HG02588 (cell line): Measurements from ENCODE around the gene SHROOM3.
"Not testable (repeated sequence)": the region's sequence is repeated elsewhere in the genome, so short reads cannot be mapped to it uniquely, and the experiment has no call there.

Experiments used
- ATAC-seq: cut with Tn5 transposase; IDR thresholded peaks from one replicate; pipeline ENCODE4 v1.9.1; 2021; ENCODE audit warnings: mild to moderate bottlenecking, moderate library complexity; ENCODE audit not compliant: unreplicated experiment

The SHROOM3 gene

GRCh38 chr4:76434901-76435527, at the start of gene SHROOM3:
SHROOM3 (plus strand) TSS chr4:76435229; CDS start chr4:76436053, 824 bp downstream.
- no peak for ATAC-seq

DNA sequence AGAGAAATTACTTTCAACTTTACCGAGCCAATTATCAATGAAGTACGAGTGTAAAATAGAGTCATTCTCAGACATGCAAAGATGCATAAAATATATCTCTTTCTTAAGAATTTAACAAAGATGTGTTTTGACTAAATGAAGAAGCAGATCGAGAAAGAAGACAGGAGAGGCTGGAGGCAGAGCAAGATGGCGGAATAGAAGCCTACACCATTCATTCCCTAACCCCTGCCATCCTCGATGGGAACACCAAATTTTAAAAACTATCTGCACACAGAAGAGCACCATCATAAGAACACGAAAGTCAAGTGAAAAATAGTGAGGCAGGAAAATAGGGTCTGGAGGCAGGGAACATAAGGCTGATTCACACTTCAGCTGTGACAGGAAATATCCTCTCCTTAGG, 49.1 kb upstream of the SHROOM3 start:
- no peak for ATAC-seq

DNA sequence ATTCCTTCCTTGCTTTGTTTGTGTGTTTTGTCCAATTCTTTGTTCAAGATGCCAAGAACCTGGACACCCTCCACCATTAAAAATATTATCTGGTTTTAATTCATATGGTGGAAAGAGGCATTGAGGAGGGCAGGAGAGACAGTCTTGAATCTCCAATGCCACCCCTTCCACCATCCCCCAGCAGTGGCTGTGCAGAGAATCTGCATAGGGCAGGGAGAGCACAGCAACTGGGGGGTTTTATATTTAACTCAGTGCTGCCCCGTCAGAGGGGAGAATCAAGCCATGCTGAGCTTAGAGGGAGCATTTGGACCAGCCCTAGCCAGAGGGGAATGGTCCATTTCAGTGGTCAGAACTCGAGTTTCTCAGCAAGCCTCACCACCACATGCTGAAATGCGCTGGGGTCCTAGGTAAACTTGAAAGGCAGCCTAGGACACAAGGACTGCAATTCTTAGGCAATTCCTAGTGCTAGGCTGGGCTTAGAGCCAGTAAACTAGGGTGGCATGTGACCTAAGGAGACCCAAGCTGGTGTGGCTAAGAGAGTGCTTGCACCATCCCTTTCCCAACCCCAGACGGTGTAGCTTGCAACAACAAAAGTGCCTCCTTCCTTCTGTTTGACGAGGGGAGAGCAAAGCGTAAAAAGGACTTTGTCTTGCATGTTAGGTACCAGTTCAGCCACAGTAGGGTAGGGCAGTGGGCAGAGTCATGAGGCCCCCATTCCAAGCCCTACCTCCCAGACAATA, 48.3 kb upstream of the SHROOM3 start:
- ATAC-seq, result no peak

- no peak for ATAC-seq
These were observed 46.7 kb upstream of the SHROOM3 start for GRCh38 chr4:76388160-76388908.

DNA sequence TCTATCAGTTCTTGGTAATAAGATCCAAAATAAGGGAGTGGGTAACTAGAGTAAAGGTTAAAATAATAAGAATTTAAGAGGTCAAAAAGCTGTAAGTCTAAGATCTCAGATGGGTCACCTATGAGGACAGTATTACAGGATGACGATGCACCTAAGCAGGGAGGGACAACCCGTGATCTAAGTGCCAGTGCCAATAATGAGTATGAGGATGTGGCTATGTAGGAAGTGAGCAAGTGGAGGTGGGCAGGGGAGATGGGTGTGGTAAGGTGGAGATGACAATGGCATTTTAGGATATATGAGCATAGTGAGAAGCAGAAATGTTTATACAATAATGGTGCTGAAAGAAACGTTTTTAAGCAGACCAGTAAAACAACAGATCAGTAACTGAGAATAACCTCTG, 33.4 kb upstream of the SHROOM3 start:
- ATAC-seq, result no peak

- no peak for ATAC-seq
These were observed 28.9 kb upstream of the SHROOM3 start for GRCh38 chr4:76406081-76406480.

- ATAC-seq, result no peak
These were observed 27.4 kb upstream of the SHROOM3 start for GRCh38 chr4:76407440-76408119.

- no peak for ATAC-seq
These were observed 24.4 kb upstream of the SHROOM3 start for GRCh38 chr4:76410636-76411035.

GRCh38 chr4:76420188-76420761, 14.8 kb upstream of the SHROOM3 start:
- no peak for ATAC-seq

- ATAC-seq, result no peak
These were observed 14.1 kb upstream of the SHROOM3 start, which contains the start of gene CCDC158 for GRCh38 chr4:76420762-76421581. CCDC158 (minus strand) TSS chr4:76421141; CDS start chr4:76403207, 17,934 bp downstream.

GRCh38 chr4:76423159-76423558, 11.9 kb upstream of the SHROOM3 start:
- ATAC-seq, result not testable (repeated sequence)

DNA sequence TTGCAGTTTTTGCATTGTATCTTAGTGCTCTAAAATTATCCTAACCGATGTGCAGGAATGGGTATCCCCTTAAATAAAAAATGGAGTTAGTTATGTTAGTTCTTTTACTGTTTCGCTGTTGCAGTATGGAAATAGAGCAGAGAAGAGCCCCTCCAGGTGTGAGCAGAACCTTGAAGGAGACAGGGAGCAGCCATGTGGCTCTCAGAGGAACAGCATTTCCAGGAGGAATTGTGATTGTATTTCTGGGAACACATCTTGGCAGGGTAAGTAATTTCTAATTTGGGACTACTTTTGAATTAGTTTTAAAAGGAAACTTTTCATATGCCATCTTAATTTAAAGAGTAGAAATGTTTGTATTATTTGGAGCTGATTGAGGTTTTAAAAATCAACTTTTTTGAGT, 8.8 kb upstream of the SHROOM3 start:
- ATAC-seq, result no peak

DNA sequence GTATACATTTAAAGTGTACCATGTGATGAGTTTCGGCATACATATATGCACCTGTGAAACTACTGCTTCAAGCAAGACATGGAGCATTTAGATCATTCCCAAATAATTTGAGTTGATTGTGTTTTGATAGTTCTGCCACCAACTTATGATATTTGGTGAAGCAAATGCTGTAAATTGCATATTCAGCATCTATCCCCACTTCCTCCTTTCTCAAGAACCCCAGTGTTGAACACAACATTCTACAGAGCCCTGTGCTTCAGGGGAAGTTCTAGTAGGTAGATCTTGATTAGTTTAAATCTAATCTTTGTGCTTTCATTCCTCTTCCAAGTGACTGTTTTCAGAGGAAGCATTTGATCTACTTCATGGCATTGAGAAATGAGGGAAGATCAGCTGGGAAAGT, 5.4 kb upstream of the SHROOM3 start:
- ATAC-seq, result no peak

DNA sequence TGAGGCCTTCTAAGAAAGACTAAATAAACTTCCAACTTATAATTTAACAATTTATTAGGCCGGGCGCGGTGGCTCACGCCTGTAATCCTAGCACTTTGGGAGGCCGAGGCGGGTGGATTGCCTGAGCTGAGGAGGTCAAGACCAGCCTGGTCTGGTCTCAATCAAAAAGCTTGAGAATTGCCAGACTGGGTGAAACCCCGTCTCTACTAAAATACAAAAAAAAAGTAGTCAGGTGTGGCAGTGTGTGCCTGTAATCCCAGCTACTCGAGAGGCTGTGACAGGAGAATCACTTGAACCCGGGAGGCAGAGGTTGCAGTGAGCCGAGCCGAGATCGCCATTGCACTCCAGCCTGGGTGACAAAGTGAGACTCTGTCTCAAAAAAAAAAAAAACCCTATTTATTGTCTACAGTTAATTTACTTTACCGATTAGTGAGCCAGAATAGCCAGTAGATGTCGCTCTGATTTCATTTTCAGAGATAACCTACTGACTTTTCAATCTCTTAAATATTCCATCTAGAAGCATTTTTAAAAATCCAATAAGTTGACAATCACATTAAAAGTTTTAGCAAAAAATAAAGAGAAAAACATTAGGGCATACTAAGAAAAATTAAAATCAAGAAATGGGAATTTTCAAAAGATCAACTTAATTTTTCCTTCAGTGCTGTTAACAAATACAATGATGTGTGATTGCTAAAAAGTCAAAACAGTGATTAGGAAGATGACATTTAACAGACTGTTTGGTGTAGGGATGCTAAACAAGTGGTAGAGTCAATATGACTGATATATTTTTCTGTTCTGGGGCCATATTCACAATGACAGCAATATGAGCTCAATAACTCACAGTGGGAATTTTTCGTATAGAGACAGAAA, 4.3 kb upstream of the SHROOM3 start:
- ATAC-seq, result no peak

GRCh38 chr4:76435528-76436319, 695 bp downstream of the SHROOM3 start:
- ATAC-seq, result no peak

GRCh38 chr4:76439491-76439890, 4.5 kb downstream of the SHROOM3 start:
- no peak for ATAC-seq

DNA sequence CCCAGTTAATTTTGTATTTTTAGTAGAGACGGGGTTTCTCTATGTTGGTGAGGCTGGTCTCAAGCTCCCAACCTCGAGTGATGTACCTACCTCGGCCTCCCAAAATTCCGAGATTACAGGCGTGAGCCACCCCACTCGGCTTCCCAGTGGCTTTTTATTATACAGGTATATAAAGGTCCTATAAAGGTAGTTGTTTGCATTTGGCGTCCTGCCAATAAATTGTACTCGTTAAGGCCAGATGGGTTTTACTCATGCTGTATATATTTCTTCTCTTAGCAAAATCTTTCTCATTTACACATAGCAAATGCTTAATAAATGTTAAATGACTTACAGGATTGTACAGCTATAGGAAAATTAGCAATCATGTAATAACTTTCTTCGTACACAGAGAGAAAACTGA, 6.9 kb downstream of the SHROOM3 start:
- no peak for ATAC-seq

DNA sequence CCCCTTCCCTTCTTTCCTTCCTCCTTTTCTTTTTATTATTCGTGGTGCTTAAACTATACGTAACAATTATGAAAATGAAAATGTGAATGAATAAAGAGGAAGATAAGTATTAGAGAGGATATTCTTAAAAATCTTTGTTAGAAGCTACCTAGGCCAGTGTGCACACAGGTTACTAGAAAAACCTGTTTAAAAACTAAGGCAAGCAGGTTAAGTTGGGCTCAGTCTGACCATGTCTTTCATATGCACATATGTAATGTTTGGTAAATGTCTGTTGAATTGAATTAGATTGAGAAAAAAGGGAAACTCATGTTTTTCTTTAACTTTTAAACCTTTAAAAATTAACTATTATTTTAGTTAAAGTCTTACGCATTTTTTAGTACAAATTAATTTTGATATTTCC, 7.8 kb downstream of the SHROOM3 start:
- no peak for ATAC-seq
